Fibroblast of mammary gland (primary cell): Measurements from ENCODE around the gene RHOT2.

Experiments used
- DNase-seq: peaks from one replicate; pipeline ENCODE4 v3.0.0-alpha.2; 2010; ENCODE audit warnings: low read depth
- H3K4me3 ChIP-seq: 2 replicates; pipeline ENCODE4 v1.5.1; 2011; ENCODE audit warnings: low read depth, mild to moderate bottlenecking, low read length, moderate library complexity; ENCODE audit not compliant: control insufficient read depth
- TF ChIP-seq, protein P1 (sequence below): conservative IDR thresholded peaks from 2 replicates; pipeline ENCODE4 v1.5.1; 2011; ENCODE audit warnings: low read depth, low read length, inconsistent platforms; ENCODE audit not compliant: control insufficient read depth, insufficient read depth

RHOT2 gene

DNA sequence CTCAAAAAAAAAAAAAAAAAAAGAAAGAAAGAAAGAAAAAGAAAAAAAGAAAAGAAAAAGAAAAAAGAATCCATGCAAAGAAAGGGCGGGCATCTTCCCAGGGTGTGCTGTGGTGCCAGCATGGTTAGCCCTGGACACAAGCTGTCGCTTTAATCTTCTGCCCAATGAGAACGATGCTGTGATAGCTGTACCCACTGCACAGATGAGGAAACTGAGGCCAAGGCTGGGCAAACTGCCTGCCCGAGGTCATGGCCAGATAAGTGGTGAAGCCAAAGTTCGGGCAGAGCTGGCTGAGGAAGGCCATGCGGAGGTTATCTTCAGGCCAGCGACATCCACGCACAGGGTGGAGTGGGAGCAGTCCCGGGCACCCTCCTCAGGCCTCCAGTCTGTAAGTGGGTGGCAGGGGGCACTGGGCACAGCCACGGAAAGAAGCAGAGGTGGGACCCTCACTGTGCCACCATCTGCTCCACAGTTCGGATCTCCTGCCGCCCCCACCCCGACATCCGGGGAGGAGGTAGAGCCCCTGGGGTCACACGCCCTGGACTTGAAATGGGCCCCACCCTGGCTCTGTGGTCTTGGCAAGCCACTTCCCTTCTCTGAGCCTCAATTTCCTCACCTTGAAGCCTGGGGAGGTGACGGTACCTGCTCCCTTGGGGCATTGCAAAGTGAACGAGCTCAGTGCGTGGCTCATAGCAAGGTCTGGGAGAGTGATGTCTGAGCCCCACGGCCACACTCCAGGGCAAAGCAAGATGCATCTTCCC lies 31.2 kb downstream of the RHOT2 start:
- DNase-seq, result no peak
- no peak overlapping the region for H3K4me3 ChIP-seq
- TF ChIP-seq, protein P1, sequence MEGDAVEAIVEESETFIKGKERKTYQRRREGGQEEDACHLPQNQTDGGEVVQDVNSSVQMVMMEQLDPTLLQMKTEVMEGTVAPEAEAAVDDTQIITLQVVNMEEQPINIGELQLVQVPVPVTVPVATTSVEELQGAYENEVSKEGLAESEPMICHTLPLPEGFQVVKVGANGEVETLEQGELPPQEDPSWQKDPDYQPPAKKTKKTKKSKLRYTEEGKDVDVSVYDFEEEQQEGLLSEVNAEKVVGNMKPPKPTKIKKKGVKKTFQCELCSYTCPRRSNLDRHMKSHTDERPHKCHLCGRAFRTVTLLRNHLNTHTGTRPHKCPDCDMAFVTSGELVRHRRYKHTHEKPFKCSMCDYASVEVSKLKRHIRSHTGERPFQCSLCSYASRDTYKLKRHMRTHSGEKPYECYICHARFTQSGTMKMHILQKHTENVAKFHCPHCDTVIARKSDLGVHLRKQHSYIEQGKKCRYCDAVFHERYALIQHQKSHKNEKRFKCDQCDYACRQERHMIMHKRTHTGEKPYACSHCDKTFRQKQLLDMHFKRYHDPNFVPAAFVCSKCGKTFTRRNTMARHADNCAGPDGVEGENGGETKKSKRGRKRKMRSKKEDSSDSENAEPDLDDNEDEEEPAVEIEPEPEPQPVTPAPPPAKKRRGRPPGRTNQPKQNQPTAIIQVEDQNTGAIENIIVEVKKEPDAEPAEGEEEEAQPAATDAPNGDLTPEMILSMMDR, result no peak

DNA sequence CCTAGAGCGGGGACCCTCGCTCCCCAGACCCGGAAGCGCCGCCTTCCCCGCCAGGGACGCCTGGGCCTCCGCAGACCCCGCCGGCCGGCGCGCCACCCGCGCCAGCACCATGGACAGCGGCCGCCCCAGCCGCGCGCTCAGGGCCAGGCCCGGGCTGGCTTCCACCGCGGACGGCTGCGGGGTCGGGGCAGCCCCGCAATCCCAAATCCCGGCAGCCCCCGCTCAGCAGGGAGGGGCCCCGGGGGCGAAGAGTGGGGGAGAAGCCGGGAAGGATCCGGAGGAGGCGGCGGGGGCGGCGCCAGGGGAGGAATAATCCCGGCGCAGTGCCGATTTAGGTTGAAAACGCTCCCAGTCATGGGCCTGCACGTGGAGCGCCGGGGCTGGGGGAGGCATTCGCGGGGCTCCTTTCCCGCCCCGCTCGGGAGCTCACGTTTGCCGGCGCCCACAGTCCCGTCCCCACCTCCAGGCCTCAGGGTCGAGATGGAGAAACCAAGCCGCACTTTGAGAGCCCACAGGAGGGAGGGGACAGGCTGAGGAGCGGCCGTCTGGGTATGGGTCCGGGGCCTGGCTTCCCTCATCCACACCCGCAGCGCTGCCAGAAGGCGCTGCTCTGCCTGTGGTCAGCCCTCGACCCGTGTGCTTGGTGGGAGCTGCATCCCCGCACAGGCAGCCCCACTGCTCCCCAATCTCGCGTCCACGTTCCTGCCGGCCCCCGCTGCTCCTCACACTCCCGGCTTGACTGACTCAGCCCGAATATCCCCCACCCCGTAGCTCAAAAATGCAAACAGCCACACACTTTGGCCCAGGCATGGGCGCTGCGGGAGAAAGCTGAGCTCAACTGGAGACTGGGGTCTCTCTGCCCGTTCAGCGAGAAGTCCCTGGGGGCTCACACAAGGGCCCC lies 33.0 kb downstream of the RHOT2 start:
- TF ChIP-seq, protein P1, result no peak
- no peak overlapping the region for H3K4me3 ChIP-seq
- DNase-seq, result no peak

DNA sequence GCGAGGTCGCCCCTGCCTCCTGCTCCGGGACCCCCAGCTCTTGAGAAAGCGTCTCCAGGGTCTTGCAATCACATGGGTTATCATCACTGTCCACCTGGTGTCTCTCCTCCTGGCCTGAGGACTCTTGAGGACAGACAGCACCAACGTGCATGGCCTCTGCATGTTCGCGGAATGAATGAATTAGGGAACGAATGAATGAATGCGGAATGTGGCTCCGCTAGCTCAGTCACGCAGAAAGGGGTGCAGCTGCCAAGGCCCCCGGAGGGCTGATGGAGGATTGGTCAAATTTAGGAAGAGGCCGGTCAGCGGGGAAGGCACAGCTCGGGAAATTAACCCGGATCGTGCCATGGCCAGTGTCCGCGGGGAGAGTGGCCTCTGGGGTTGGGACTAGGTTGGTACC lies 34.4 kb downstream of the RHOT2 start:
- no peak for DNase-seq
- H3K4me3 ChIP-seq, result no peak overlapping the region
- TF ChIP-seq, protein P1, result no peak

DNA sequence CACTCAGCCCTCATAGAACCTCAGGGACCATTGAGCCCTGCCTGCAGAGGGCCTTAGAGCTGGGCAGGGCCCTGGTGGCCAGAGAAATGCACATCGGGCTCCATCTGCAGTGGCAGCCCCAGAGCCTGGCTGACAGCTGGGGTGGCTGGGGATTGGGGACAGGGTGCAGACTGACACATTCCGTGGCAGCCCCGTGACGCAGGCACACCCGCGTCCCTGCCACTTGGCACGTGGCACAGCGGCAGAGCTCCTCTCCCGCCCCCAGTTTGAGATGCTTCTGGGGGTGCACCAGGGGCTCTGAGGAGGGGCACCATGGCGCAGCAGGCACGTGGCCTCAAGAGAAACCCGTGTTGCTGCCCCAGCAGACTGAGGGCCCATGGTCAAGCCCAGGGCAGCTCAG lies 35.5 kb downstream of the RHOT2 start:
- no peak for DNase-seq
- TF ChIP-seq, protein P1, result no peak

DNA sequence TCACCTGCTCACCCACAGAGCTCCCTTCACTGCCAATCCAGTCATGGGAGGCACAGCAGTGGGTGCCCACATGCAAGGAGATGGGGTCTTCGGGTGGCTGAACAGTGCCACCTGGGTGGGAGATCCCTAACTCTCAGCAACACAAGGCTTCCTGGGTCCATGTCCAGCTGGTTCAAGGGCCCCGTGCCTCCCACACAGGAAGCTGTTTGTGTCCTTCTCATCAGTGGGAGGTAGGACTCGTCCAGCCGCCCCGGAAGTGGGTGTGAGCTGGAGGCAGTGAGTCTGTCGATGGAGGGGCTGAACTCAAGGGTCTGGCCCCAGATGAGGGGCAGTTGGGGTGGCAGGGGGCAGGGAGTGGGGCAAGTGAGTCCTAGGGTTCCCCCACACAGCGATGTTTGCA lies 36.1 kb downstream of the RHOT2 start:
- H3K4me3 ChIP-seq, result no peak overlapping the region
- TF ChIP-seq, protein P1, result no peak
- no peak for DNase-seq

More for the DNA sequence above, 35.5 kb downstream of the RHOT2 start:
- H3K4me3 ChIP-seq, result no peak overlapping the region

DNA sequence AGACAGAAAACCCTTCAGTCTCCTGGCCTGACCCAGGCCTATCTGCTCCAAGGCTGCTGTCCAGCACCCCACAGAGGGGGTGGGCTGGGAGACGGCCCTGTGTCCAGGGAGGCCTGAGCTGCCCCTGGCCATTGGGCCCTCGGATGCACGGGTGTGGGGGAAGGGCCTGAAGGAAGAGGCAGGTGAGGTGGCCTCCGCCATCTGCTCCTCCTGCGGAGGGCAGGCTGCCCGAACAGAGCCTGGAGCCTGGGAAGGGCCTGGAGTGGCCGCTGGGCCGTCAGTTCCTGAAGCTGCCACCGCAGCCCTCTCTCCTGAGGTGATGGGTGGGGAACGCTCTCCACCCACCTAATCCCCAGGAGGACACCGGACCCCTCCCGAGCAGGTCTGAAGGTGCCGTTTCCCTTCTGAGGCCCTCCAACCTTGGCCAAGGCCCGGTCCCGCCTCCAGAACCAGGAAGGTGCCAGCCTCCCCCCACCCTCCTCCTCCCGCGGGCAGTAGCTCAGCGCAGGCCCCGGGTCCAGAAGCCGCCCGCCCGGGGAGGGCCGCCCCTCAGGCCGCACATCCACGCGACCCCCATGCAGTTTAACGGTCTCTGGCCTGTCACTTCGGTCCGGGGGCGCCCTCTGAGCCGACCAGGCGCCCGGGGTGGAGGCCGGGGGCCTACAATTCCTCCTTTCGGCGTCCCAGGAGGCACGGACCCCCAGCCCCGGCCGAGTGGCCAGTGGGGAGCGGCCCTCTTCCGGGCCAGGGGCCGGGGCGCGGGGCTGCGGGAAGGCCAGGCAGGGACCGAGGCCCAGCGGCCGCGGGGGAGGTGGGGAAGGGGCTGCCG lies 36.8 kb downstream of the RHOT2 start:
- DNase-seq, result no peak
- TF ChIP-seq, protein P1, result no peak
- no peak overlapping the region for H3K4me3 ChIP-seq
